Erythroblast (primary cell): ENCODE results near the gene EYS.

ENCODE experiments used
- GATA1 ChIP-seq: IDR thresholded peaks from 2 replicates; pipeline ENCODE4 v1.6.1; 2011; ENCODE audit warnings: low read depth, mild to moderate bottlenecking, control low read depth, low read length, moderate library complexity
- POLR2A ChIP-seq: IDR thresholded peaks from 2 replicates; pipeline ENCODE4 v1.6.1; 2011; ENCODE audit warnings: mild to moderate bottlenecking, low read length

DNA sequence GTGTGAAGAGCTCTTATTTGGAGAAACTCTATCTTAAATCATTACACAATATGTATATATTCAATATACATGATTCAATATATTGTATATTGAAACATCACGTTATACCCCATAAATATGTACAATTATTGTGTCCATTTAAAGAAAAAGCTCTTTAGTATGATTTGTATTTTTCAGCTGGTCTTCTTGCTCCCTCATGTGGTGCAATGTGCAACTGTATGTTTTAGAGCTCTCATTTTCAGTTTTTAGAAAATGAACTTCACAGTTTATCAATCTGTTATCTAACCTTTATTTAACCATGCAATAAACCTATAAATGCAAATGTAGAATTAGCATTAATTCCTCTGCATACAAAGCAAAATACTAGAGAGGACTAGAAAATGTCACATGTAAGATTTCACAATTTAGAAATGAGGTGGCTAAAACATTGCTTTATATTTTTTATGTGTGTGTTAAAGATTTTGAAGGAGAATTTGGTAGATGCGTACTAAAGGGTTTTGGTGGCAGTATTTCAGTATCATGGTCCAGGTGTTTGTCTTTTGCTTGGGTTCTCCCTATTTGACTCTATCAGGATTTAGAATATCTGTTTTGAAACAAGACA lies 1904.3 kb downstream of the EYS start:
- TF ChIP-seq POLR2A (no peak), GATA1 (no peak)
